Right atrium auricular region (tissue), 2 donors: ENCODE results near the gene C17orf114.

Source experiments
- DNase-seq: peaks from one replicate; pipeline ENCODE4 v3.0.0-alpha.2; 2019; ENCODE audit warnings: low spot score
- H3K27ac ChIP-seq, 2 donors: fragments of 200-600 bp; sonication (generic); 1 replicate in 1 of 2; 2 replicates in 1 of 2; pipeline ENCODE4 v1.5.1; 2016 to 2019
- H3K27me3 ChIP-seq, 2 donors: fragments of 200-600 bp; sonication (generic); one replicate each; pipeline versions ENCODE4 v1.5.1 to v1.6.0; 2017 to 2019
- H3K36me3 ChIP-seq: fragments of 200-600 bp; sonication (generic); one replicate; pipeline ENCODE4 v1.5.1; 2016
- H3K4me1 ChIP-seq, 2 donors: fragments of 200-600 bp; sonication (generic); one replicate each; pipeline versions ENCODE4 v1.5.1 to v1.6.0; 2017 to 2019
- H3K4me3 ChIP-seq, 2 donors: fragments of 200-600 bp; sonication (generic); 1 replicate in 1 of 2; 2 replicates in 1 of 2; pipeline ENCODE4 v1.5.1; 2017 to 2019; ENCODE audit warnings: mild to moderate bottlenecking in 1 of 2, moderate library complexity in 1 of 2
- H3K9me3 ChIP-seq, 2 donors: fragments of 200-600 bp; sonication (generic); one replicate each; pipeline ENCODE4 v1.5.1; 2019
- TF ChIP-seq, protein P1 (sequence below), 2 donors: fragments of 200-600 bp; sonication (generic); IDR thresholded peaks; one replicate each; pipeline ENCODE4 v1.5.1; 2019; ENCODE audit warnings: antibody characterized with exemption in 2 of 2

The C17orf114 gene

DNA sequence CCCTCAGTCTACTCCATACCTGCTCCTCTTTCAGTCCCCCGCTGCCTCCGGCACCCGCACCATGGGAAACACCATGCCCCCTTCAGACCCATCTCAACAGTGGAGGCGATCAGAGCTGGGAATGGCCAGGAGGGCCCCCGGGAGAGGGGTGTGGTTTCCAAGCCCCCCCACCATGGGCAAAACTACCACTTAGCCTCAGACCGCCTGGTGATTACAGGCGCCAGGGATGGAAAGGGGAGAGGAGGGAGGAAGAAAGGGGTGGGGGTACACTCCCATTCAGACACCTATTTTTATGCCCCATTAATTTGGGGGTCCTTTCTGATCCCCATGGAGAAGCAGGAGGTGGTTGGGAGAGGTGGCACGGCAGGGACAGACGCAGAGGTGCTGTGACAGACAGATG, at the start of gene C17orf114:
Gene C17orf114, minus strand, starts transcription at position 101 of the 400 bp plus-strand sequence.
- Histone ChIP-seq H3K27ac (no peak within 1 kb of the TSS), H3K36me3 (peaks cover 12% of the 10 kb centered on the region), H3K27me3 (no peaks in the 10 kb centered on the region), H3K9me3 (no peaks in the 10 kb centered on the region), H3K4me1 (peaks cover 0 to 8% of the 10 kb centered on the region in 2 donors), H3K4me3 (no peak within 1 kb of the TSS)
- no peak for DNase-seq
- TF ChIP-seq, protein P1, sequence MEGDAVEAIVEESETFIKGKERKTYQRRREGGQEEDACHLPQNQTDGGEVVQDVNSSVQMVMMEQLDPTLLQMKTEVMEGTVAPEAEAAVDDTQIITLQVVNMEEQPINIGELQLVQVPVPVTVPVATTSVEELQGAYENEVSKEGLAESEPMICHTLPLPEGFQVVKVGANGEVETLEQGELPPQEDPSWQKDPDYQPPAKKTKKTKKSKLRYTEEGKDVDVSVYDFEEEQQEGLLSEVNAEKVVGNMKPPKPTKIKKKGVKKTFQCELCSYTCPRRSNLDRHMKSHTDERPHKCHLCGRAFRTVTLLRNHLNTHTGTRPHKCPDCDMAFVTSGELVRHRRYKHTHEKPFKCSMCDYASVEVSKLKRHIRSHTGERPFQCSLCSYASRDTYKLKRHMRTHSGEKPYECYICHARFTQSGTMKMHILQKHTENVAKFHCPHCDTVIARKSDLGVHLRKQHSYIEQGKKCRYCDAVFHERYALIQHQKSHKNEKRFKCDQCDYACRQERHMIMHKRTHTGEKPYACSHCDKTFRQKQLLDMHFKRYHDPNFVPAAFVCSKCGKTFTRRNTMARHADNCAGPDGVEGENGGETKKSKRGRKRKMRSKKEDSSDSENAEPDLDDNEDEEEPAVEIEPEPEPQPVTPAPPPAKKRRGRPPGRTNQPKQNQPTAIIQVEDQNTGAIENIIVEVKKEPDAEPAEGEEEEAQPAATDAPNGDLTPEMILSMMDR (IDR thresholded peaks at IDR 0.05) = no peak

DNA sequence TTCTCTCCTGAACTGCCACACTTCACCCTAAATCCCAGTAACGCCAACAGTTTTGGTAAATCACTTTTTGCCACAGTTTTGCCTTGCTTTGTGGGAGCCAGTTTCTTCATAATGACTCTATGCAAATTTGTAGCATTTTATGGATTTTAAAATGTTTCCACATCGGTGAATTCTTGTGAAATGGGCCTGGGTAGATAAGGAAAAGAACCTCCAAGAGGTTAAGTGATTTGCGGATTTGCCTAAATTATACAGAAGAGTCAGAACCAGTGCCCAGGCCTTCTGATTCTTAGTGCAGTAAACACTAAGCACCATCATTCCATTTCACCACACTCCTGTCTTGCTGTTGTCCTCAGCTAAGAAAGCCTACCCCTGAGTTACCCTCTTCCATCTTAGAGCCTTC, 49.0 kb upstream of the C17orf114 start:
- no peak overlapping the region for H3K4me3 ChIP-seq
- no peak overlapping the region for H3K27ac ChIP-seq
- DNase-seq = no peak
- H3K9me3 ChIP-seq = no peaks in the 10 kb centered on the region
- TF ChIP-seq, protein P1 (IDR thresholded peaks at IDR 0.05) = no peak
- peaks cover 0 to 19% of the 10 kb centered on the region in 2 donors for H3K4me1 ChIP-seq
- no peaks in the 10 kb centered on the region for H3K27me3 ChIP-seq
- no peaks in the 10 kb centered on the region for H3K36me3 ChIP-seq

DNA sequence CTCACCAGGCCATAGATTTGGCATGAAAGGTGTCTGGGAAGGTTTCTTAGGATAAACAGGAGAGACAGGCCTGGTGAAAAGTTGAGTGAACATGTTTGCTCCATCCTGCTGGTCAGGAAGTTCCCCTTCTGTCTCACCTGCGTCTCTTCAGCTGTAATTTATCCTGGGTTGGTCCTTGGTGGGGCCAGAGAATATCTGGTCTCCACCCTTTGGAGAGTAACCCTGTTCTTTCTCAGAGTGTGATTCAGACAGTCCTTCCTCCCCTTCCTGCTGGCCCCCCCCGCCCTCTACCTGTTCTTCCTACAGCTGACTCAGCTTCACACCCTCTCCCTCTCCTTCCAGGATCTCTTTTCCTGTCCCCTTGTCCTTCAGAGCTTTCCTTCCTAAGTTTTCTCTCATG, 48.1 kb upstream of the C17orf114 start:
- TF ChIP-seq, protein P1 (IDR thresholded peaks at IDR 0.05) = no peak
- Histone ChIP-seq H3K9me3 (no peaks in the 10 kb centered on the region), H3K4me1 (peaks cover 0 to 17% of the 10 kb centered on the region in 2 donors), H3K27ac (peak overlapping the region in 1 of 2 donors; percentile 3), H3K27me3 (no peaks in the 10 kb centered on the region), H3K4me3 (no peak overlapping the region), H3K36me3 (no peaks in the 10 kb centered on the region)
- DNase-seq = no peak

DNA sequence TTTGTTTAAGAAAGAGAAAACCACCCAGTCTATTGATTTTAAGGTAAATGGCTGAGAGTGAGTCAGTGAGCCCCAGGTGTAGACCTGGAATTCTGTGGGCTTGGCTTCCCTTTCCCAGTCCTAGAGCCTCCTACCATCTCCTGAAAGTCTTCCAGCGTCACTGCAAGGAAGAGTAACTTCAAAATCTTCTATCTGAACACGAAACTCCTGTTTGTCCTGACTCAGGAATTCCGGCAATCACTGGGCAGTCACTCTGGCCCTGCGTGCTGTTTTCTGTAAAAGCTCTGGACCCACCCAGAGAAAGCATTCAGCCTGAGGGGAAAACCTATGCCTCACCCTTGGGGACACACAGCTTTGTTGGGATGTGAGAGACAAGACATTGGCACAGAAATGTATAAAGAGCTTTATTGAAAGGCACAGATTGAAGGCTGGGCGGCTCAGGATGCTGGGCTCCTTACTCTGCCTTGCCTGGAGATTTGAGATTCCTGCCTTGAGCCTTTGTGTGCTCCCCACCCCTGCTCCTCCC, 46.9 kb upstream of the C17orf114 start:
- Histone ChIP-seq H3K9me3 (no peaks in the 10 kb centered on the region), H3K36me3 (no peaks in the 10 kb centered on the region), H3K27me3 (no peaks in the 10 kb centered on the region), H3K4me1 (peaks cover 0 to 17% of the 10 kb centered on the region in 2 donors), H3K27ac (no peak overlapping the region), H3K4me3 (no peak overlapping the region)
- TF ChIP-seq, protein P1 (IDR thresholded peaks at IDR 0.05) = no peak
- no peak for DNase-seq

DNA sequence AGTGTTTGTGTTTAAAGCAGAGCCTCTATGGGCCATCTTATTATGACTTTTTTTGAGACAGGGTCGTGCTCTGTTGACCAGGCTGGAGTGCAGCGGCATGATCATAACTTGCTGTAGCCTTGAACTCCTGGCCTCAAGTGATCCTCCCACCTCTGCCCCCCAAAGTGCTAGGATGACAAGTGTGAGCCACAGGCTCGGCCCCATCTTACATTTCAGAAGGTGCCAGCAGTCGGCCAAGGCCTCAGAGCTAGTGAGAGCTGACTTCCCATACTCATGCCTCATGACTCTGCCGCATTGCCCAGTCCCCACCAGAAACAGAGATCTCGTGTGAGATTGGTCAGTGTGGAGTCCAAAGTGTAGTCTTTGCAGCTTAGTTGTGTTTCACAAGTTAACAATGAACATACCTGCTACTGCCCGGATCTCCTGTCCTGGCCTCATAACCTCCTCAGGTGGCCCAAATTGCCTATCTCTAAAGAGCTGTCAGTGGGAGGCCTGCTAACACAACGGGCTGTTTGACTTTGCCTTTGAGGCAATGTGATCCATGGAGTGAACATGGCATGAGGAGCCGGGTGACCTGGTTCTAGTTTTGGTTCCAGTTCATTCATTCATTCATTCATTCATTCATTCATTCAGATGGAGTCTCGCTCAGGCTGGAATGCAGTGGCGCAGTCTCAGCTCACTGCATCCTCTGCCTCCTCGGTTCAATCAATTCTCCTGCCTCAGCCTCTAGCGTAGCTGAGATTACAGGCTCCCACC, 44.7 kb upstream of the C17orf114 start:
- Histone ChIP-seq H3K27me3 (no peaks in the 10 kb centered on the region), H3K27ac (no peak overlapping the region), H3K4me3 (no peak overlapping the region), H3K9me3 (no peaks in the 10 kb centered on the region), H3K36me3 (no peaks in the 10 kb centered on the region), H3K4me1 (peaks cover 0 to 13% of the 10 kb centered on the region in 2 donors)
- DNase-seq = no peak
- TF ChIP-seq, protein P1 (IDR thresholded peaks at IDR 0.05) = no peak
